RWPE2 (cell line): Measurements from ENCODE around the gene SLC51A.
A peak's percentile ranks its signal among the peaks of the same experiment; 100 is the strongest.

Experiments used
- ATAC-seq: fragments of 200-7000 bp; cut with Tn5 transposase; 3 replicates; pipeline ENCODE4 v1.9.1; 2021; ENCODE audit warnings: low read depth
- DNase-seq: peaks from one replicate; pipeline ENCODE4 v3.0.0-alpha.2; 2020; ENCODE audit warnings: low spot score
- H3K27ac ChIP-seq: fragments of 450-650 bp; 2 replicates; pipeline ENCODE4 v1.5.1; 2017; ENCODE audit warnings: mild to moderate bottlenecking; ENCODE audit not compliant: poor library complexity, severe bottlenecking
- H3K27me3 ChIP-seq: fragments of 250-450 bp; sonication (Bioruptor Pico); 2 replicates; pipeline ENCODE4 v1.5.1; 2021; ENCODE audit warnings: mild to moderate bottlenecking, moderate library complexity; ENCODE audit not compliant: insufficient read depth, poor library complexity, severe bottlenecking
- H3K36me3 ChIP-seq: fragments of 250-450 bp; sonication (Bioruptor Pico); 2 replicates; pipeline ENCODE4 v1.5.1; 2020; ENCODE audit warnings: low read depth, mild to moderate bottlenecking, moderate library complexity
- H3K4me1 ChIP-seq: fragments of 250-450 bp; sonication (Bioruptor Pico); 2 replicates; pipeline ENCODE4 v1.5.1; 2021; ENCODE audit warnings: mild to moderate bottlenecking, moderate library complexity; ENCODE audit not compliant: insufficient read depth, poor library complexity, severe bottlenecking
- H3K4me3 ChIP-seq: fragments of 250-450 bp; sonication (Bioruptor Pico); 2 replicates; pipeline ENCODE4 v1.5.1; 2021; ENCODE audit warnings: mild to moderate bottlenecking, moderate library complexity; ENCODE audit not compliant: severe bottlenecking
- H3K9me3 ChIP-seq: fragments of 250-450 bp; sonication (Bioruptor Pico); 2 replicates; pipeline ENCODE4 v1.5.1; 2021; ENCODE audit warnings: mild to moderate bottlenecking, moderate library complexity; ENCODE audit not compliant: severe bottlenecking
- TF ChIP-seq, protein P1 (sequence below): fragments of 450-650 bp; IDR thresholded peaks from one replicate; pipeline ENCODE4 v1.5.1; 2017; ENCODE audit warnings: mild to moderate bottlenecking, moderate library complexity; ENCODE audit not compliant: poor library complexity, severe bottlenecking

Gene SLC51A

DNA sequence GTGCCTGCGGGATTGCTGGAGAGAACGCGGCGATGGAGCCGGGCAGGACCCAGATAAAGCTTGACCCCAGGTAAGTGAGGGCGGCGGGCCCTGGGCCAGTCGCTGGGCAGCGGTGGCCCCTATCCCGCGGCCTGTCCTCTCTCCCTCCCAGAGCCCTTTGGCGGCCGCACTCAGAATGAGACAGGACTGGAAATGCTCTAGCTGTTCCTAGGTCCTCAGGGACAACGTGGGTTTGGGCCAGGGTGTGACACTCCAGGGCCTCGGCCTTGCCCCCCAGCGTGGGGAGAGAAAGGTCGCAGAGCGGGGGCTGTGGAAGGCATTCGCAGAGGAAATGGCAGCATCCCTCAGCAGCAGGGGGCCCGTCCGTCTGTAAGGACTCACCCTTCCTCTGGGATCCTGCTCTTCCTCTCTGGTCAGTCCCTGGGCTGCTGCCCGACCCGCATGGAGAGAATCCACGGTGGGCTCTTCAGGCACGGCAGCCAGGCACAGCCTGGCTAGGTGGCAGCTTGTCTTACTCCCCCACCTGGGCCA lies 412 bp downstream of the SLC51A start:
- Histone ChIP-seq H3K4me3 (no peak overlapping the region), H3K27me3 (no peaks in the 10 kb centered on the region), H3K4me1 (peaks cover 6% of the 10 kb centered on the region), H3K36me3 (no peaks in the 10 kb centered on the region), H3K9me3 (no peaks in the 10 kb centered on the region), H3K27ac (no peak overlapping the region)
- TF ChIP-seq, protein P1, sequence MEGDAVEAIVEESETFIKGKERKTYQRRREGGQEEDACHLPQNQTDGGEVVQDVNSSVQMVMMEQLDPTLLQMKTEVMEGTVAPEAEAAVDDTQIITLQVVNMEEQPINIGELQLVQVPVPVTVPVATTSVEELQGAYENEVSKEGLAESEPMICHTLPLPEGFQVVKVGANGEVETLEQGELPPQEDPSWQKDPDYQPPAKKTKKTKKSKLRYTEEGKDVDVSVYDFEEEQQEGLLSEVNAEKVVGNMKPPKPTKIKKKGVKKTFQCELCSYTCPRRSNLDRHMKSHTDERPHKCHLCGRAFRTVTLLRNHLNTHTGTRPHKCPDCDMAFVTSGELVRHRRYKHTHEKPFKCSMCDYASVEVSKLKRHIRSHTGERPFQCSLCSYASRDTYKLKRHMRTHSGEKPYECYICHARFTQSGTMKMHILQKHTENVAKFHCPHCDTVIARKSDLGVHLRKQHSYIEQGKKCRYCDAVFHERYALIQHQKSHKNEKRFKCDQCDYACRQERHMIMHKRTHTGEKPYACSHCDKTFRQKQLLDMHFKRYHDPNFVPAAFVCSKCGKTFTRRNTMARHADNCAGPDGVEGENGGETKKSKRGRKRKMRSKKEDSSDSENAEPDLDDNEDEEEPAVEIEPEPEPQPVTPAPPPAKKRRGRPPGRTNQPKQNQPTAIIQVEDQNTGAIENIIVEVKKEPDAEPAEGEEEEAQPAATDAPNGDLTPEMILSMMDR = no peak
- DNase-seq (no peak), ATAC-seq (no peak)

DNA sequence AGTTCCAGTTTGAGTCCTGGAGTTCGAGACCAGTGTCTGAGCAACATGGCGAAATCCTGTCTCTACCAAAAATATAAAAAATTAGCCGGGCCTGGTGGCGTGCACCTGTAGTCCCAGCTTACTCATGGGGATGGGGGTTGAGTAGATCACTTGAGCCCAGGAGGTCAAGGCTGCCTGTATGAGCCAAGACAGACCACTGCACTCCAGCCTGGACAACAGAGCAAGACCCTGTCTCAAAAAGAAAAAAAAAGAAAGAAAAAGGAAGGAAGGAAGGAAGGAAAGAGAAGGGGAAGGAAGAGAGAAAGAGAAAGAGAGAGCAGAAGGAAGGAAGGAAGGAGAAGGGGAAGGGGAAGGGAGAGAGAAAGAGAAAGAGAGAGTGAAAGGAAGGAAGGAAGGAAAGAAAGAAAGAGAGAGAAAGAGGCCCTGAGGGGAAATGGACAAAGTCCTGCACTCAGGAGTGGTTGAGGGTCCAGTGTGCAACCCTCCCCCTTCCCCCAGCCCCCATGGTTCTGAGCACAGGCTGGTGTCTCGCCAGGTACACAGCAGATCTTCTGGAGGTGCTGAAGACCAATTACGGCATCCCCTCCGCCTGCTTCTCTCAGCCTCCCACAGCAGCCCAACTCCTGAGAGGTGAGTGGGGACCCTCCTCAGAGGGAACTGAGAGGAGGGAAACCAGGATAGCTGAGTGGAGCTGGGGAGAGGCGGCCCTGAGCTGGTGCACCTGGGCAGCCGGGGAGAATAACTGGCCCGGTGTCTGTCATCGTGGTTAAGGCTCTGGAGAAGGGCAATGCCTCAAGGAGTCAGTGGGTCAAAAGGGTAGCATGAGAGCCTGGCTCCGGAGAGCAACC lies 1.2 kb downstream of the SLC51A start:
- no peaks in the 10 kb centered on the region for H3K27me3 ChIP-seq
- no peaks in the 10 kb centered on the region for H3K9me3 ChIP-seq
- no peak for DNase-seq
- H3K4me3 ChIP-seq = no peak overlapping the region
- TF ChIP-seq, protein P1 = no peak
- no peak for ATAC-seq
- peaks cover 6% of the 10 kb centered on the region for H3K4me1 ChIP-seq
- H3K27ac ChIP-seq = no peak overlapping the region
- H3K36me3 ChIP-seq = no peaks in the 10 kb centered on the region

DNA sequence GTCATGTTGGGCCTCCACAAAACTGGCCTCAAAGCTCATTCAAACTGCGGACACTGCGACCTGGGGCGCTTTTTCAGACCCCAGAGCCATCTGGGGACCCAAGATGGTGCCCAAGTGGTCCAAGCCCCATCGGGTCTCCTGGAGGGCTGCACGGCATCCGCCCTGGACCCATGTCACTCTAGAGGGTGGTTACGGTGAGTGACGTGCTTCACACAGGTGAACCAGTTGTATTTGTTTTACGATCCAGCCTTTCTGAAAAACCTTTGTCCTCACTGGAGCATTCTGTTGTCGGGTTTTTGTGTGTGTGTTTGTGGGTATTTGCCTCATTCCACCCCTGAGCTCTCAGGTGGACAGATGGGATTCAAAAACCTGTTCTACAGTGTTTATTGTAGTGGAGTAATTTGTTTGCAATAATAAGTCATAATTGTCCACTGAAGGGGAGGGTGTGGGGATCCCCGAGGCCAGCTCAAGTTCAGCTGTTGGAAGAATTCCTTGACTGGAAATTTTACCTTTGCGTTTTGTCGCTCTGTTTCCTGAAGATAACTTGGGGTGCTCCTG lies 1.9 kb downstream of the SLC51A start:
- TF ChIP-seq, protein P1 = no peak
- H3K27me3 ChIP-seq = no peaks in the 10 kb centered on the region
- ATAC-seq (no peak), DNase-seq (no peak)
- peaks cover 6% of the 10 kb centered on the region for H3K4me1 ChIP-seq
- no peaks in the 10 kb centered on the region for H3K9me3 ChIP-seq
- H3K36me3 ChIP-seq = no peaks in the 10 kb centered on the region
- no peak overlapping the region for H3K27ac ChIP-seq
- no peak overlapping the region for H3K4me3 ChIP-seq

- H3K4me1 ChIP-seq = peaks cover 6% of the 10 kb centered on the region
- no peak for DNase-seq
- H3K27me3 ChIP-seq = no peaks in the 10 kb centered on the region
- TF ChIP-seq, protein P1 = no peak
- ATAC-seq = peak; percentile 78
- H3K4me3 ChIP-seq = no peak overlapping the region
- no peak overlapping the region for H3K27ac ChIP-seq
- H3K9me3 ChIP-seq = no peaks in the 10 kb centered on the region
- no peaks in the 10 kb centered on the region for H3K36me3 ChIP-seq
Measured at GRCh38 chr3:196219194-196219969, 3.0 kb downstream of the SLC51A start.
